Effector memory CD8-positive, alpha-beta T cell (primary cell): ENCODE data around the gene SEMA4F.

ENCODE experiments used
- ATAC-seq: fragments of 150-1000 bp; cut with Tn5 transposase; replicated peaks from 2 replicates; pipeline ENCODE4 v1.10.0; 2021; ENCODE audit warnings: mild to moderate bottlenecking, moderate library complexity
- DNase-seq, 3 experiments: peaks; one replicate each; pipeline ENCODE4 v3.0.0; 2021
- H3K27ac Mint-ChIP-seq, 2 donors: one replicate each; pipeline ENCODE4 v1.8.0; 2022; ENCODE audit warnings: mild to moderate bottlenecking in 2 of 2, mixed read lengths in 2 of 2, moderate library complexity in 2 of 2
- H3K27me3 Mint-ChIP-seq, 2 donors: one replicate each; pipeline ENCODE4 v1.8.0; 2022; ENCODE audit warnings: mixed read lengths in 2 of 2
- H3K36me3 Mint-ChIP-seq: one replicate; pipeline ENCODE4 v1.8.0; 2022; ENCODE audit warnings: mild to moderate bottlenecking, moderate library complexity, mixed read lengths; ENCODE audit not compliant: insufficient read depth
- H3K4me1 Mint-ChIP-seq, 2 donors: one replicate each; pipeline ENCODE4 v1.8.0; 2022; ENCODE audit warnings: low read depth in 2 of 2, mixed read lengths in 2 of 2
- H3K4me3 Mint-ChIP-seq, 2 donors: one replicate each; pipeline ENCODE4 v1.8.0; 2022; ENCODE audit warnings: mild to moderate bottlenecking in 2 of 2, mixed read lengths in 2 of 2, moderate library complexity in 2 of 2
- H3K9me3 Mint-ChIP-seq, 2 donors: one replicate each; pipeline ENCODE4 v1.8.0; 2022; ENCODE audit warnings: mixed read lengths in 2 of 2

The SEMA4F gene

GRCh38 chr2:74676331-74676730 is 22.3 kb downstream of the SEMA4F start:
- Mint-ChIP-seq H3K9me3 (no peaks in the 10 kb centered on the region), H3K27ac (no peak overlapping the region), H3K4me1 (peaks cover 2 to 4% of the 10 kb centered on the region in 2 donors), H3K27me3 (no peaks in the 10 kb centered on the region), H3K36me3 (peaks cover 3% of the 10 kb centered on the region), H3K4me3 (no peak overlapping the region)
- ATAC-seq (no peak), DNase-seq (no peak)

- ATAC-seq (no peak), DNase-seq (no peak)
- Mint-ChIP-seq H3K4me3 (no peak overlapping the region), H3K36me3 (peaks cover 3% of the 10 kb centered on the region), H3K27ac (no peak overlapping the region), H3K9me3 (no peaks in the 10 kb centered on the region), H3K27me3 (no peaks in the 10 kb centered on the region), H3K4me1 (no peaks in the 10 kb centered on the region)
These were observed 25.6 kb downstream of the SEMA4F start for GRCh38 chr2:74679615-74680014.

DNA sequence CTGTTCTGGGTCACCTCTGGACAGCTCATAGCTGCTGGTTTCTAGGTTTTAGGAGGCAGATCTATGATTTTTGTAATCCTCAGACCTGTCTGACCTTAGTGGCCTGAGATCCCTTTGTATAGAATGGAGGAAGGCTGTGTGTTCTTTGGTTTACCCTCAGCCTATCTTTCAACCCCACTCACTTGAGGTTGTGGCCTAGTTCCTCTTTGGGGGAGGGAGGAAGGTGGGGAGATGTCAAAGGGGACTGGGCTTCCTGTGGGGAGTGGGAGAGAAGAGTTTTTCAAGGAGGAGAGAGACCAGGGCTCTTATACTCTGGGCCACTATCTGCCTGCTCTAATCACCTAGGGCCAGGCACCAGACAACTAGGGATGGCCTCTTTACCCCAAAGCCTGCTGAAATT is 28.5 kb downstream of the SEMA4F start:
- Mint-ChIP-seq H3K4me3 (no peak overlapping the region), H3K4me1 (no peaks in the 10 kb centered on the region), H3K27ac (no peak overlapping the region)

DNA sequence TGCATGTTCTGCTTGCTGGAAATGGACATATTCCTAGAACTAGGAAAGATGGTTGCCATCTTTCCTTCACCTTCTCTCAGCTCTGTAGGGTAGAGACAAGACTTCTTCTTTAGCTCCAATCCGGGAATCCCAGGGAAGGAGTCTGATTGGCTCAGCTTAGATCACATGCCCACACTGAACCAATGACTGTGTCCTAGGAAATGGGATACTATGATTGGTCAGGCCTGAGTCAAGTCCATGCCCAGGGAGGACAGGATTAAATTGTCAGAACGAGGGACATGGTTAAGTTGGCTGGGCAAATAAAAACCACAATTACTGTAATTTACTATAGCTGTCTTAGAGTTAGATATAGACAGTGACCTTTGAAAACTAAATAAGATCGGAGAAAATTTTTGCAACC is 31.4 kb downstream of the SEMA4F start:
- Mint-ChIP-seq H3K4me1 (no peaks in the 10 kb centered on the region), H3K9me3 (no peaks in the 10 kb centered on the region), H3K36me3 (no peaks in the 10 kb centered on the region), H3K4me3 (no peak overlapping the region), H3K27ac (peak overlapping the region in 1 of 2 donors; percentile 42), H3K27me3 (no peaks in the 10 kb centered on the region)
- no peak for ATAC-seq
- DNase-seq = no peak

More for the DNA sequence above, 28.5 kb downstream of the SEMA4F start:
- no peaks in the 10 kb centered on the region for H3K9me3 Mint-ChIP-seq
- ATAC-seq (no peak), DNase-seq (no peak)
- no peaks in the 10 kb centered on the region for H3K36me3 Mint-ChIP-seq
- H3K27me3 Mint-ChIP-seq = no peaks in the 10 kb centered on the region

DNA sequence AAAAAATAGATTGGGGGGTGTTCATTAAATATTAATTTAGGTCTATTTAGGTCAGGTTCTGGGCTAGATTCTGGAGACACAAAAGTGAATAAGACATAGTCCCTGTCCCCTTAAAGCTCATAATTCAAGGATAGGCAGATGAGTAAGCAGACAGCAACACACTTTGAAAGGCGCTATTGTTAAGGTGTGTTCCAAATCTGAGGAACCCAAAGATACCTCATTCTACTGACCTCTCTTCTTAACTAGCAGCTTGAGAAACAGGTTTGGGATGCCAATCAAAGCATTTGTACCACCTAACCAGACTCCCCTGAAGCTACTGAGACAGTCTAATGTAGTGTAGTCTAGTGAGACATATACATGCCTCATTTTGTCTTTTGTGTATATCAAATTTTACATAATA is 34.8 kb downstream of the SEMA4F start:
- Mint-ChIP-seq H3K4me3 (no peak overlapping the region), H3K27ac (no peak overlapping the region), H3K9me3 (no peaks in the 10 kb centered on the region), H3K4me1 (no peaks in the 10 kb centered on the region), H3K27me3 (peaks cover 4 to 9% of the 10 kb centered on the region in 2 donors), H3K36me3 (no peaks in the 10 kb centered on the region)
- ATAC-seq (no peak), DNase-seq (no peak)

- no peak for DNase-seq
- ATAC-seq = no peak
- H3K27ac Mint-ChIP-seq = no peak overlapping the region
- H3K4me1 Mint-ChIP-seq = no peaks in the 10 kb centered on the region
- H3K9me3 Mint-ChIP-seq = no peaks in the 10 kb centered on the region
- no peak overlapping the region for H3K4me3 Mint-ChIP-seq
- no peaks in the 10 kb centered on the region for H3K36me3 Mint-ChIP-seq
- peaks cover 4 to 9% of the 10 kb centered on the region in 2 donors for H3K27me3 Mint-ChIP-seq
These were observed 35.6 kb downstream of the SEMA4F start for GRCh38 chr2:74689671-74690070.

GRCh38 chr2:74690571-74690970 is 36.5 kb downstream of the SEMA4F start:
- H3K27me3 Mint-ChIP-seq = peaks cover 4 to 9% of the 10 kb centered on the region in 2 donors
- H3K36me3 Mint-ChIP-seq = no peaks in the 10 kb centered on the region
- H3K27ac Mint-ChIP-seq = no peak overlapping the region
- ATAC-seq (peak; percentile 47), DNase-seq (peak in 1 of 3 experiments; percentile 16)
- H3K9me3 Mint-ChIP-seq = no peaks in the 10 kb centered on the region
- no peak overlapping the region for H3K4me3 Mint-ChIP-seq
- no peaks in the 10 kb centered on the region for H3K4me1 Mint-ChIP-seq

DNA sequence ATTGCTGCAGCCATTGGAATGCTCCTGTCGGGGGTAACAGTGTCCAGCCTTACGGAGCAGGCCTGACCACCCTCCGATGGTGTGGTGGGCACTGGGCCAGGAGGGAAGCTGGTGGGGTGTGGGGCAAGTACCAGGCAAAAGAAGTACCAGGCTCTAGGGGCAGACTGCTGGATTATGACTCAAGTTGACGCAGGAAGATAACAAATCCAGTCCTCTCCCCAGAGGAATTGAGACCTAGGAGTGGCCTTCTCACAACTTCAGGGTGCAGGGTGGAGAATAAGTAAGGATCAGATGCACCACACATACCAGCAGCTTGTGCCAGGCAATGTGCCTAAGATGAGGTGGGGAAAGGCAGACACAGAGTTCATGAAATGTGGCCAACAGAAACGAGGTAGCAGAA is 37.9 kb downstream of the SEMA4F start:
- DNase-seq (no peak), ATAC-seq (no peak)
- Mint-ChIP-seq H3K27me3 (peaks cover 4 to 9% of the 10 kb centered on the region in 2 donors), H3K27ac (no peak overlapping the region), H3K9me3 (no peaks in the 10 kb centered on the region), H3K4me1 (no peaks in the 10 kb centered on the region), H3K36me3 (no peaks in the 10 kb centered on the region), H3K4me3 (no peak overlapping the region)

GRCh38 chr2:74693213-74693612 is 39.2 kb downstream of the SEMA4F start:
- DNase-seq = no peak
- no peaks in the 10 kb centered on the region for H3K9me3 Mint-ChIP-seq
- no peak overlapping the region for H3K27ac Mint-ChIP-seq
- H3K4me1 Mint-ChIP-seq = no peaks in the 10 kb centered on the region
- H3K4me3 Mint-ChIP-seq = no peak overlapping the region
- peaks cover 4 to 9% of the 10 kb centered on the region in 2 donors for H3K27me3 Mint-ChIP-seq
- ATAC-seq = no peak
- H3K36me3 Mint-ChIP-seq = no peaks in the 10 kb centered on the region

- no peak for ATAC-seq
- Mint-ChIP-seq H3K27ac (no peak overlapping the region), H3K4me3 (no peak overlapping the region), H3K36me3 (no peaks in the 10 kb centered on the region), H3K4me1 (no peaks in the 10 kb centered on the region), H3K9me3 (no peaks in the 10 kb centered on the region), H3K27me3 (peaks cover 4 to 9% of the 10 kb centered on the region in 2 donors)
- DNase-seq = no peak
These were observed 39.6 kb downstream of the SEMA4F start for GRCh38 chr2:74693668-74694067.

- no peaks in the 10 kb centered on the region for H3K36me3 Mint-ChIP-seq
- H3K27ac Mint-ChIP-seq = no peak overlapping the region
- H3K9me3 Mint-ChIP-seq = no peaks in the 10 kb centered on the region
- H3K4me1 Mint-ChIP-seq = no peaks in the 10 kb centered on the region
- DNase-seq = no peak
- H3K4me3 Mint-ChIP-seq = no peak overlapping the region
- H3K27me3 Mint-ChIP-seq = peaks cover 4 to 9% of the 10 kb centered on the region in 2 donors
- ATAC-seq = no peak
These were observed 40.2 kb downstream of the SEMA4F start for GRCh38 chr2:74694281-74694680.

GRCh38 chr2:74695663-74696062 is 41.6 kb downstream of the SEMA4F start:
- Mint-ChIP-seq H3K27ac (no peak overlapping the region), H3K9me3 (no peaks in the 10 kb centered on the region), H3K36me3 (no peaks in the 10 kb centered on the region), H3K4me1 (no peaks in the 10 kb centered on the region), H3K27me3 (peaks cover 3 to 9% of the 10 kb centered on the region in 2 donors), H3K4me3 (no peak overlapping the region)
- DNase-seq (no peak), ATAC-seq (no peak)

DNA sequence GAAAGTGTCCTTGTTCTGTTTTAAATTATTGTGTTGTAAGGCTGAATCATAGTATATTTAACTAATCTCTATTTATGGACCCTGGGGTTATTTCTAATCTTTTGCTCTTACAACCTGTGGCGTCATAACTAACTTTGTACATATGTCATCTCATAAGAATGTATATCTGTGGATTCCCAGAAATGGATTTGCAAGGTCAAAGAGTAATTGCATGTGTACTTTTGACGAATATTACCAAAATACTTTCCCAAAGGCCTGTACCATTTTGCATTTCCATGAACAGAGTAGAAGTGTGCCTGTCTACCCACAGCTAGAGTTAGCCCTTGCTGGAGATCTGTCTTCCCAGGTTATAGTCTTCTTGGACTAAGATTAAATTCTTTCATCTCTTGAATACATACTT is 42.8 kb downstream of the SEMA4F start:
- Mint-ChIP-seq H3K27me3 (peaks cover 0 to 6% of the 10 kb centered on the region in 2 donors), H3K36me3 (no peaks in the 10 kb centered on the region), H3K4me3 (no peak overlapping the region), H3K9me3 (no peaks in the 10 kb centered on the region), H3K4me1 (no peaks in the 10 kb centered on the region), H3K27ac (no peak overlapping the region)
- ATAC-seq (no peak), DNase-seq (no peak)

DNA sequence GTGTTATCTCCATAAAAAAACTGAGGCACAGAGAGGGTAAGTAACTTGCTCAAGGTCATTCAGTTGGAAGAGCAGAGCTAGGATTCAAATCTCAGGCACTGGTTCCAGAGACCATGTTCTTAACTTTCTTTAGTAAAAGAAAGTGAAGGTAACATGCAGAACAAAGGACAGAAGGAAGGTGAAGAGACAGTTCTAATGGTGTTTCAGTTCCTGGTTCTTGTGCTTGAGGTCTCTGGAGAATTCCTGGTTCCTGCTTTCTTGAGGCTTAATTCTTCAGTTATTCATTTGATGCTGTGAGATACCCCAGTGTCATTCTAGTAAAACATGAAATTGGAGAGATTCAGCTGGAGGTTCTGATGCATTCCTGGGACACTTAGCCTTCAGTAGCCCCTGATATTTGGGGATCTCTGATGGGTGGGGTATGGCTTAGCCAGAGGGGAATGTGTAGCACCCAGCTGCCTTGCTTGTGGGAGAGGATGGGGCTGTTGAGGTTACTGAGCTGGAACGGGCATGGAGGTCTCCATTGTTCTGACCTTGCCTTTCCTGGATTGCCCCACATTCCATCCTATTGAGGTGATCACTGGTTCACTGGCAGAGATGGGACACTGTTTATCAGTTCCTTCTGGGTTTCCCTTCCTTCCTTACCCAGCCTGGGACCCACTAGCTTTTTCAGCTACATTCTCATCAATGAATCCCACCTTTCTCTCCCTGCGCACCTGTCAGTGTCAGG is 46.8 kb downstream of the SEMA4F start:
- Mint-ChIP-seq H3K27ac (no peak overlapping the region), H3K27me3 (no peaks in the 10 kb centered on the region), H3K36me3 (no peaks in the 10 kb centered on the region), H3K4me3 (no peak overlapping the region), H3K4me1 (no peaks in the 10 kb centered on the region), H3K9me3 (no peaks in the 10 kb centered on the region)
- ATAC-seq (no peak), DNase-seq (no peak)
